OCI-LY1 (cell line): ENCODE data around the gene LGALS3.

Source experiments
- H2AFZ ChIP-seq: fragments of 200-600 bp; sonication (generic), shearing (Covaris generic); 2 replicates; pipeline ENCODE4 v1.6.0; 2014; ENCODE audit warnings: antibody characterized with exemption, mild to moderate bottlenecking, low read length
- H3F3A ChIP-seq: fragments of 200-600 bp; sonication (generic), shearing (Covaris generic); 2 replicates; pipeline ENCODE4 v1.6.0; 2014; ENCODE audit warnings: mild to moderate bottlenecking, antibody characterized with exemption, low read length, moderate library complexity; ENCODE audit not compliant: insufficient read depth
- H3K27ac ChIP-seq: fragments of 200-600 bp; sonication (generic); 2 replicates; pipeline ENCODE4 v1.5.1; 2014; ENCODE audit warnings: low read length, mixed run types, mild to moderate bottlenecking, low read depth; ENCODE audit not compliant: poor library complexity, severe bottlenecking
- H3K27me3 ChIP-seq: fragments of 200-600 bp; sonication (generic); 2 replicates; pipeline ENCODE4 v1.6.0; 2014; ENCODE audit warnings: antibody characterized with exemption, mild to moderate bottlenecking, low read length, moderate library complexity; ENCODE audit not compliant: insufficient read depth
- H3K36me3 ChIP-seq: fragments of 200-600 bp; sonication (generic); 2 replicates; pipeline ENCODE4 v1.6.1; 2014; ENCODE audit warnings: mild to moderate bottlenecking, antibody characterized with exemption, low read length, moderate library complexity, mixed read lengths; ENCODE audit not compliant: insufficient read depth
- H3K4me1 ChIP-seq: fragments of 200-600 bp; sonication (generic); 2 replicates; pipeline ENCODE4 v1.5.1; 2014; ENCODE audit warnings: mild to moderate bottlenecking, low read length, moderate library complexity; ENCODE audit not compliant: insufficient read depth, severe bottlenecking
- H3K4me2 ChIP-seq: fragments of 200-600 bp; sonication (generic), shearing (Covaris generic); 2 replicates; pipeline ENCODE4 v1.6.1; 2014; ENCODE audit warnings: low read length
- H3K4me3 ChIP-seq: fragments of 200-600 bp; sonication (generic); 2 replicates; pipeline ENCODE4 v1.5.1; 2014; ENCODE audit warnings: low read length, low read depth, mild to moderate bottlenecking, mixed read lengths; ENCODE audit not compliant: poor library complexity, severe bottlenecking
- H3K79me2 ChIP-seq: fragments of 200-600 bp; shearing (Covaris generic); 2 replicates; pipeline ENCODE4 v1.6.1; 2016; ENCODE audit warnings: mixed run types, low read length, mixed read lengths; ENCODE audit not compliant: insufficient read depth
- H3K9ac ChIP-seq: fragments of 200-600 bp; sonication (generic), shearing (Covaris generic); 2 replicates; pipeline ENCODE4 v1.6.1; 2014; ENCODE audit warnings: mild to moderate bottlenecking, low read length, mixed read lengths
- H3K9me2 ChIP-seq: fragments of 200-600 bp; sonication (generic), shearing (Covaris generic); 2 replicates; pipeline ENCODE4 v1.6.1; 2014; ENCODE audit warnings: low read depth, mild to moderate bottlenecking, low read length, mixed read lengths
- H3K9me3 ChIP-seq: fragments of 200-600 bp; shearing (Covaris generic); 2 replicates; pipeline ENCODE4 v1.6.1; 2014; ENCODE audit warnings: low read length, mixed read lengths
- H4K20me1 ChIP-seq: fragments of 200-600 bp; sonication (generic), shearing (Covaris generic); 2 replicates; pipeline ENCODE4 v1.6.0; 2016; ENCODE audit warnings: mild to moderate bottlenecking, low read length; ENCODE audit not compliant: insufficient read depth
- EZH2 ChIP-seq: fragments of 200-600 bp; sonication (generic), shearing (Covaris generic); IDR thresholded peaks from 2 replicates; pipeline ENCODE4 v1.8.0; 2017; ENCODE audit warnings: borderline replicate concordance, mixed run types, mild to moderate bottlenecking, antibody characterized with exemption, low read length, moderate library complexity, mixed read lengths
- TF ChIP-seq, protein P1 (sequence below): fragments of 200-600 bp; sonication (generic), shearing (Covaris generic); IDR thresholded peaks from 2 replicates; pipeline ENCODE4 v1.5.1; 2017; ENCODE audit warnings: mild to moderate bottlenecking, antibody characterized with exemption, low read length, moderate library complexity, mixed read lengths

LGALS3 gene

DNA sequence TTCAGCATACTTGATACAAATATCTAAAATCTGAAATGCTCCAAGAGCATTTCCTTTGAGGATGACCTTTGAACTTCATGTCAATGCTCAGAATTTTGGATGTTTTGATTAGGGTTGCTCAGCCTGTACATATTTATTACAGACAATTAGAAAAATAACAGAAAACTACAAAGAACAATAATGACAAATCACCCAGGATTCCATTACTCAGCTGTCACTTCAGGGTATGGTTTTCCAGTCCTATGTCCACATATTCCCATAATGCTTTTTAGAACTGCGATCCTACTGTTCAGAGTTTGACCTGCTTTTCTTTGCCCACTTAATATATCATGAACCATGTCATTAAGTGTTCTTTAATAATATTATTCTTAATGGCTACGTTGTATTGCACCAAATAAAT, 51.0 kb downstream of the LGALS3 start:
- TF ChIP-seq, protein P1, sequence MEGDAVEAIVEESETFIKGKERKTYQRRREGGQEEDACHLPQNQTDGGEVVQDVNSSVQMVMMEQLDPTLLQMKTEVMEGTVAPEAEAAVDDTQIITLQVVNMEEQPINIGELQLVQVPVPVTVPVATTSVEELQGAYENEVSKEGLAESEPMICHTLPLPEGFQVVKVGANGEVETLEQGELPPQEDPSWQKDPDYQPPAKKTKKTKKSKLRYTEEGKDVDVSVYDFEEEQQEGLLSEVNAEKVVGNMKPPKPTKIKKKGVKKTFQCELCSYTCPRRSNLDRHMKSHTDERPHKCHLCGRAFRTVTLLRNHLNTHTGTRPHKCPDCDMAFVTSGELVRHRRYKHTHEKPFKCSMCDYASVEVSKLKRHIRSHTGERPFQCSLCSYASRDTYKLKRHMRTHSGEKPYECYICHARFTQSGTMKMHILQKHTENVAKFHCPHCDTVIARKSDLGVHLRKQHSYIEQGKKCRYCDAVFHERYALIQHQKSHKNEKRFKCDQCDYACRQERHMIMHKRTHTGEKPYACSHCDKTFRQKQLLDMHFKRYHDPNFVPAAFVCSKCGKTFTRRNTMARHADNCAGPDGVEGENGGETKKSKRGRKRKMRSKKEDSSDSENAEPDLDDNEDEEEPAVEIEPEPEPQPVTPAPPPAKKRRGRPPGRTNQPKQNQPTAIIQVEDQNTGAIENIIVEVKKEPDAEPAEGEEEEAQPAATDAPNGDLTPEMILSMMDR, result no peak
- no peak for TF ChIP-seq EZH2
- Histone ChIP-seq H3K9ac (no peak overlapping the region), H3K36me3 (peaks cover 90% of the 10 kb centered on the region), H3K27me3 (no peaks in the 10 kb centered on the region), H3K4me1 (no peaks in the 10 kb centered on the region), H3K27ac (no peak overlapping the region), H3K9me3 (no peaks in the 10 kb centered on the region), H3F3A (no peaks in the 10 kb centered on the region), H3K9me2 (no peaks in the 10 kb centered on the region), H3K4me2 (no peak overlapping the region), H3K79me2 (no peaks in the 10 kb centered on the region), H3K4me3 (no peak overlapping the region), H2AFZ (no peak overlapping the region), H4K20me1 (no peaks in the 10 kb centered on the region)

DNA sequence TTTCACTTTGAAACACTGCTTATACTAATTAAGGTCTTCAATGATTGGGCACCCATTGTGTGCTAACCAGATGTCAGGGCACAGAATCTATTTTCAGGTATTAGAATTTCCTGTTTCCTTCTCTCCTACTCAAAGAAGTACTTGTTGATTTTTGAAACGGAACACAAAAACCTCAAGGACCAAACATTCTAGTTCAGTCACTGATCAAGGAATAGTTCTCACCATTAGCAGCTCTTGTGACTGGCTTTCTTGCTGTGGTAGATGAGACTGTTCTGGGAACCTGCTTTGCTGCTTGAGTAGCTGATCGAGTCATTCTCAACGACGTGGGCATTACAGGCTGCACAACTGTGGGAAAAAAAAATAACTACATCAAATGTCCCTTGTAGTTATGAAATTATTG, 51.4 kb downstream of the LGALS3 start:
- H2AFZ ChIP-seq, result no peak overlapping the region
- TF ChIP-seq, protein P1, result no peak
- TF ChIP-seq EZH2, result no peak
- peaks cover 87% of the 10 kb centered on the region for H3K36me3 ChIP-seq
- no peaks in the 10 kb centered on the region for H3K9me3 ChIP-seq
- H3K9me2 ChIP-seq, result no peaks in the 10 kb centered on the region
- H3K4me1 ChIP-seq, result no peaks in the 10 kb centered on the region
- no peaks in the 10 kb centered on the region for H3F3A ChIP-seq
- H3K27me3 ChIP-seq, result no peaks in the 10 kb centered on the region
- no peak overlapping the region for H3K9ac ChIP-seq
- no peaks in the 10 kb centered on the region for H4K20me1 ChIP-seq
- H3K4me3 ChIP-seq, result no peak overlapping the region
- H3K27ac ChIP-seq, result no peak overlapping the region
- H3K4me2 ChIP-seq, result no peak overlapping the region
- H3K79me2 ChIP-seq, result no peaks in the 10 kb centered on the region

DNA sequence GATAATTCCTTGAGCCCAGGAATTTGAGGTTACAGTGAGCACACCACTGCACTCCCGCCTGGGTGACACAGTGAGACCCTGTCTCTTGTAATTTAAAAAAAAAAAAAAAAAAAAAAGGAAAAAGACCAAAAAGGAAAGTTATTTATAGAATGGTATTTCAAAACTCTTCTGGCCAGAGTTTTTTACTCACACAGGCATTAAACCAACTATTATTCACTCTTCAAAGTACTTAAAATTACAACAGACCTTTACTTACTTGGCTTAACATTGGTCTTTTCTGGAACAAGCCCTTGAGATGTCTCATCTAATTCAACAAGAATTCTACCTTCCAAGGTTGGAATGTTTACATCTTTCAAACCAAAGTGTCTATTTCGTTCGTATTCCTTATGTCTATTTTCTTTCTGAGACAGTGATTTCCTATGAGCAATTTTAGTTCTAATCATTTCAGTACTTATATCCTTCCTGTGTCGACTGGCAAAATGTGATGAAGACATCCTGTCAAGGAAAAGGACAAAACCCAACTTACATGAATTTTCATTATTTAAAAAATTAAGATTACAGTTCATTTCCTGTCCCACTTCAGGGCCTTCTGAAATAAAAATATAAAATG, 59.7 kb downstream of the LGALS3 start:
- no peak for TF ChIP-seq EZH2
- TF ChIP-seq, protein P1, result no peak
- Histone ChIP-seq H3F3A (no peaks in the 10 kb centered on the region), H3K9me2 (no peaks in the 10 kb centered on the region), H3K79me2 (peaks cover 35% of the 10 kb centered on the region), H3K27me3 (no peaks in the 10 kb centered on the region), H3K36me3 (peaks cover 37% of the 10 kb centered on the region; the same call in 1 of the 2 replicates), H3K9me3 (no peaks in the 10 kb centered on the region), H2AFZ (no peak overlapping the region), H3K4me1 (peaks cover 28% of the 10 kb centered on the region), H3K27ac (no peak overlapping the region), H3K9ac (no peak overlapping the region), H4K20me1 (no peaks in the 10 kb centered on the region), H3K4me2 (peak overlapping the region; percentile 79), H3K4me3 (no peak overlapping the region)
